ENCODE results near the gene SDK2. TPM values are rescaled to one million over a fixed set of nuclear protein-coding genes. Genes with fewer than 3 reads are reported as not detected.

Gene SDK2
- total and polyA plus RNA-seq, 2 of the 4 experiments (the other 2 are of a cell fraction), result under 0.01 to 0.03 TPM

- Histone ChIP-seq H2AFZ (replicated peaks; ENCODE audit: low read length, poor library complexity) (no peak overlapping the region), H3K18ac (ENCODE audit: low read depth, low read length) (no peak overlapping the region), H4K5ac (ENCODE audit: low read depth, low read length) (no peak overlapping the region), H2AK9ac (replicated peaks; ENCODE audit: low read depth, low read length, poor library complexity) (no peak overlapping the region), H3K4me3 (ENCODE audit: insufficient read depth, low read depth, low read length) (no peak overlapping the region), H3K23ac (ENCODE audit: low read depth, low read length) (no peak overlapping the region), H3K9me1 (ENCODE audit: insufficient read depth, low read length) (no peaks in the 10 kb centered on the region), H3K27ac (ENCODE audit: insufficient read depth, low read length) (no peak overlapping the region), H4K8ac (ENCODE audit: low read depth in 2 of 2, low read length in 2 of 2) (no peak overlapping the region), H3K56ac (ENCODE audit: extremely low read depth, insufficient read depth, low read length) (no peak overlapping the region), H4K20me1 (ENCODE audit: insufficient read depth, low read length) (no peaks in the 10 kb centered on the region), H2AK5ac (ENCODE audit: low read depth, low read length) (no peak overlapping the region), H3K79me1 (ENCODE audit: low read depth in 1 of 2, low read length in 2 of 2) (no peaks in the 10 kb centered on the region), H3K36me3 (ENCODE audit: control insufficient read depth, insufficient read depth, low read length) (no peaks in the 10 kb centered on the region), H3K4ac (ENCODE audit: low read depth, low read length) (no peak overlapping the region), H3K14ac (replicated peaks; ENCODE audit: low read depth, low read length) (no peak overlapping the region), H3K4me2 (ENCODE audit: low read depth, low read length) (no peak overlapping the region), H3K9me3 (ENCODE audit: control insufficient read depth, insufficient read depth, low read length) (no peaks in the 10 kb centered on the region), H4K91ac (ENCODE audit: insufficient read depth, low read depth, low read length) (no peak overlapping the region), H3K9ac (ENCODE audit: low read depth, low read length) (no peak overlapping the region), H2BK120ac (ENCODE audit: low read depth, low read length) (no peak overlapping the region), H2BK15ac (ENCODE audit: low read depth, low read length) (no peak overlapping the region), H2BK5ac (ENCODE audit: low read depth, low read length, poor library complexity, severe bottlenecking) (no peak overlapping the region), H3K27me3 (ENCODE audit: control insufficient read depth, insufficient read depth, low read length) (peaks cover 15% of the 10 kb centered on the region), H3K4me1 (ENCODE audit: control insufficient read depth, insufficient read depth, low read length) (no peaks in the 10 kb centered on the region), H2BK20ac (ENCODE audit: low read depth, low read length) (no peak overlapping the region)
- CTCF ChIA-PET, result no interaction called here
- in situ Hi-C loops (cut with MboI; ENCODE audit: low sequenced_read_pairs), result no loop called here
- no peak for ATAC-seq (ENCODE audit: low read depth)
- intact Hi-C loops (cut with micrococcal nuclease), result no loop called here
- no peak for TF ChIP-seq BHLHE40 (IDR thresholded peaks at IDR 0.05; ENCODE audit: low read depth, low read length)
- no peak for TF ChIP-seq NFE2L2 (IDR thresholded peaks at IDR 0.05; ENCODE audit: low read depth, low read length)
- no peak for TF ChIP-seq MAZ (IDR thresholded peaks at IDR 0.05; ENCODE audit: borderline replicate concordance, low read depth, low read length)
- TF ChIP-seq SMC3 (IDR thresholded peaks at IDR 0.05; ENCODE audit: low read depth, low read length), result no peak
- no peak for TF ChIP-seq FOS (IDR thresholded peaks at IDR 0.05; ENCODE audit: low read depth, low read length)
- no peak for TF ChIP-seq CTCF (conservative IDR thresholded peaks at IDR 0.05; ENCODE audit: low read depth, low read length)
- TF ChIP-seq USF2 (IDR thresholded peaks at IDR 0.05; ENCODE audit: low read depth, low read length), result no peak
- no peak for TF ChIP-seq RCOR1 (IDR thresholded peaks at IDR 0.05; ENCODE audit: insufficient replicate concordance, low read length)
- TF ChIP-seq ELK1 (IDR thresholded peaks at IDR 0.05; ENCODE audit: borderline replicate concordance, low read depth, low read length), result no peak
- POLR2A ChIA-PET (ENCODE audit: unreplicated experiment), result no interaction called here
- WGBS, 2 experiments (ENCODE audit: extremely low coverage in 2 of 2, insufficient read length in 1 of 2), result 40% methylated on average over 1 of the region's 3 CpGs; no CpG with 5 or more reads in 1 of the 2 experiments
- dilution Hi-C loops (cut with HindIII; ENCODE audit: low sequenced_read_pairs, unreplicated experiment), result no loop called here
- no TSS peak for BruUV-seq (replicated peaks)
- DNase-seq, result no peak
Observed at GRCh38 chr17:73648974-73649373, 4.7 kb upstream of the SDK2 start.
